GM12892 (cell line): Measurements from ENCODE around the gene FAM193A.

Experiments used
- POLR2A ChIP-seq: IDR thresholded peaks from 2 replicates; pipeline ENCODE4 v1.6.1; 2011; ENCODE audit warnings: low read depth, low read length, control low read depth
- TAF1 ChIP-seq: IDR thresholded peaks from 2 replicates; pipeline ENCODE4 v1.6.1; 2011; ENCODE audit warnings: low read depth, mild to moderate bottlenecking, control low read depth, low read length, borderline replicate concordance

DNA sequence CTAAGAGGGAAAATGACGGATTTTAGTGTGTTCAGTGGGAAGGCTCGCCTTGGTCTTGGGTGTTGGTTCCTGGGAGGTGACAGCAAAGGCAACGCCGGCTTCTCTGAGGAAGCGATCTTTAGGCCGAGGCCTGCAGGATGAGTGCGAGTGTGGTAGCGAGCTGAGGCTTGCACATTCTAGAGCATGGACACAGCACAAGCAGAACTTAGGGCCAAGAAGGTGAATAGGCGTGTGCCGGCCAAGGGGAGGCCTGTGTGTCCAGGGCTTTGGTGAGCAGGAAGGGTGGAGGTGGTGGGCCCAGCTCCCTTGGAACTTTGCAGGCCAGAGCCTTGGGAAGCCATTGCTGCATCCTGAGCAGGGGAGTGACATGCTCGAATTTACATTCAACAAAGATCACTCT, 151.8 kb downstream of the FAM193A start:
- TF ChIP-seq POLR2A (no peak), TAF1 (no peak)
